GM18870 (cell line): ENCODE results near the gene ARHGAP26.

Source experiments
- ATAC-seq: cut with Tn5 transposase; IDR thresholded peaks from one replicate; pipeline ENCODE4 v1.9.1; 2021; ENCODE audit warnings: moderate library complexity; ENCODE audit not compliant: unreplicated experiment

ARHGAP26 gene

DNA sequence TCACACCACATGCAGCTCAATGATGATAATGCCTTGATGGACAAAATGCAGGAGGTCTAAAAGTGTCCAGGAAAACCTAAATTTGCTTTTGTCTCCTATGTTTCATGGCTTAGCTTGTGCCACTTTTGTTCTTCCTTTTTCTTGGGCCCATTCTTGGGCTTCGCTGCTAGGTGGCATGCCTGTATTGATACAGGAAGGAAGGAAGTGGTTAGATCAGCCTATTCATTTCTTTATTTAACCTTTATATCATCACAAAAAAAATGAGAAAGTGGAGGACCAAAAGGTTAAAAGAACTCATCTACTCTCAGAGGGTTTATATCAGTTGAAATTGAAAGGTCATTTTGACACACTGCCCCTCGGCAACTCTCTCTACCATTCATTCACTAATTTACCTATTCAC lies 260.2 kb downstream of the ARHGAP26 start:
- ATAC-seq, result no peak

DNA sequence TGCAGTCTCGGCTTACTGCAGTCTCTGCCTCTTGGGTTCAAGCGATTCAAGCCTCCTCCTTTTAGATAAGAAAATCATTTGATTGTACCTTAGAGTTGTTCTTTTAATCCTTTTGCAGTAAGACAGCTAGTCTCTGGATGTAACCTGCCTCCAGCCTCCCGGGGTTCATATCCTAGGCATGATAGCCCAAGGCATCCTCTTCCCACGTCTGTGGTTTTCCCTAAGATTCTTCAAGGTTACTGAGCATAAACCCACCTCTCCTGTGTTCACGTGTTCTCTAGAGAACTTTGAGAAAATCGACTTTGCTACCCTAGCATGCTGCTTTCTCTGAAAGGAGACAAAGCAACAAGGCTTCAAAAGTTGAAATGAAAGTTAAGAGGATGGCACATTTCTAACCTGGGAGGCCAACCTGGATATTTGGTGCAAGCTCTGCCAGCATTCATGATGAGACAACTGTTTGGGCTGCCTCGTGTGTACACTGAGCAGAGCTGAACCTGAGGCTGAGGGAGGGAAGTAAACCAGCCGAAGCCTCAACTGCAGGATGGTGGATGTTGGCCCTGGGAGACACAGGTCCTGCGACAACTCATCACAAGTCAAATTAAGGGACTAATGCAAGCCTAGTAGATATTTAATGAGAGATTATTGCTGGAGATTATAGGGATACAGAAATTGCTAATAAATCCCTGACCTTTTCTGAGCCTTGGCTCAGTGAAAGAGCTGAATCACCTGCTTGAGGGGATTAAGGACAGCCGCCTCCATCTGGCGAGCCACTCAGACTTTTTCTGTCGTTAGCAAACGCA lies 261.8 kb downstream of the ARHGAP26 start:
- ATAC-seq, result no peak

DNA sequence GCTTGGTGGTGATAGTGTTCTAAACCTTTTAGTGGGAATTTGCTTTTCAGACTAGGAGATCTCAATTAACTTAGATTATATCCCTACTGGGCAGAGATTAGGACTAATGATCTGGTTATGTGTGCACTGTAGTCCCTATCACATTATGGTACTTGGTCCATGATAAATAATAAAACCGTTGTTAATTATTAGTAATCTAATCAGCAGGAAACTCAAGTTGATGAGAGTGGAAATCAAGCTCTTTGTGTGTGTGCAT lies 262.3 kb downstream of the ARHGAP26 start:
- no peak for ATAC-seq

DNA sequence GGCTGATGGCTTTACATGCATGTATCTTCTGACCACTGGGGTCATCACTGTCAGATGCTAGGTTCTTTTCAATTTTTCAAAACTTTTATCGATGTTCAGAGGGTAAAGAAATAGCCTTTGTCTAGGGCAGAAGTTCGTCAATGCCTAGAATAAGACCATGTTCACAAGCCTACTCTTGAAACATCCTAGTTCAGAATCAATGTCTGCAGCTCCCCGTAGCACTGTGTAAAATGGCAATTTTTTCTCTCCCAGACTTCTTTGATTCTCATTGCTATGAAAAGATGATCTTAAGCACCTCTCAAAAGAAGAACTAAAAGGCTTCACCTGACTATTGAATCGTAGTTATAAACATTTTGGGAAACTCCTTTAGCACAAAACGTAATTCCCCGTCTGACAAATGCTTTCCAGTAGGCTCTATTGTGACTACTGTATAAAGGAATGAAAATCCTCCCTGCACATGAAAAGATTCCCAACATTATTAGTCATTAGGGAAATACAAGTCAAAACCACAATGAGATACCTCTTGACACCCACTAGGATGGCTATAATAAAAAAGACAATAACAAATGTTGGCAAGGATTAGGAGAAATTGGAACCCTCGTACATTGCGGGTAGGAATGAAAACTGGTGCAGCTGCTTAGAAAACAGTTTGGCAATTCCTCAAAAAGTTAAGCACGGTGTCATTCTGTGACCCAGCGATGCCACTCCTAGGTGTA lies 263.5 kb downstream of the ARHGAP26 start:
- ATAC-seq, result no peak

DNA sequence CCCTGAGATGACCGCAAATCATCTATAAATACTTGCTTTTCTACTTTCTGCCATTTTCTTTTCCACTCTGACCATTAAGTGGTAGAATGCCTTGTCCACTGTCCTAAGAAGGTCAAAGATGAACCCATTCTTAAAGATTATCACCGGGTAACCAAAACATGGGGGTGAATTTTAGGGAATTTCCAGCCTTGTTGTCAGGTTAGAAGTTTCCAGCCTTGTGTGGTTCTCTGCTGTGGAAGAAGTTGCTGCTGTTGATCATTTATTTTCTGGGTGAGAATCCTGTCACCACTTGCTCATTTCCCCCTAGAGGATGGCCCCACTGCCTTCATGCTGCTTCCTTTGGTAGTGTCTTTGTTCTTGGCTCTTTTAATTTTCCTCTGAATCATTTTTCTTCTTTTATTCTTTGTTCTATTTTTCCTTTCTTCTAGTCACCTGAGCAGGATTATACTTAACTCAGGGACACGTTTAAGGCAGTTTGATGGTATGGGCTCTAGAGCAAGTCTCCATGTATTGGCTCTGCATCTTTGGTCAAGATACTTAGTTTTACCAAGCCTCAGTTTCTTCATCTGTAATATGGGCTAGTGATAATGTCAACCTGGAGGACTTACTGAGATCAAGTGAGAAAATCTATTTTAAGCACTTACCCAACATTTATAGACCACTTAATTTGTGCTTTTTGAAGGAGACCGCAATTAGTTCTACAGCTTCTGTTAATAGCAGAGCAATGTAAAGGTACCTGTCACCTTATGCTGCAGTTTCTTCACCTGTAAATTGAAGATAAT lies 266.2 kb downstream of the ARHGAP26 start:
- peak; percentile 49 for ATAC-seq

DNA sequence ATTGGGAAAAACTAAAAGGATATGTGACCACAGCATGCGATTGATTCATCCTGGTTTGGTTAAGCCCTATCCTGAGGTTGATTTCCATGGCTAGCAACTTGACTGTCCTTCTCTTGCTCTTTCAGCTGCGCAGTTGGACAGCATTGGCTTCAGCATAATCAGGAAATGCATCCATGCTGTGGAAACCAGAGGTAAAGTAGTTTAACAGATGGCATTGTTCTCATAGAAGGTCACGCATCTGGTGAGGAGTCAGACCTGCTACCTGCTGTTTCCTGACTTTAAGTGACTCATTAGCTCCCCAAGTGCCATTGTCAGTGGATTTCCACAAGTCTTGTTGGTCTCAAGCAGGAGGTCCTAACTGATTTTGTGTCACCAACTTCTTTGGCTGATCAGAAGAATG lies 266.9 kb downstream of the ARHGAP26 start:
- no peak for ATAC-seq

DNA sequence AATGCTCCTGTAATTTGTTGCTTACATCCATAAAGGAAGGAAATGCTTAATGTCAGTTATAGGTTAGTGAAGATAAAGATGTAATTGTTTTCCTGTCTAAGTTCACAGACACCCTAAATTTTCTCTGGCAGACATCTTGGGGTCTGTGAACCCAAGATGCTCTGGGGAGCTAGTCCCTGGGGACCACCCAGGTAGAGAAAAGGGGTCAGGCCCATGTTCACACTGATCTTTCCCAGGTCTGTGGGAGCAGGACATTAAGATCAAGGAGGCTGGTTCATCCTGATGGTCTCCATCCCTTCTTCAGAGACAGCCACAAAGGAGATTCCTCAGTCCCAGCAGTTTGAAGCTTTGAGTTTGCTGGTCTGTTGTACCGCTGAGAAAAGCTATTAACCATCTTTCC lies 267.5 kb downstream of the ARHGAP26 start:
- no peak for ATAC-seq

DNA sequence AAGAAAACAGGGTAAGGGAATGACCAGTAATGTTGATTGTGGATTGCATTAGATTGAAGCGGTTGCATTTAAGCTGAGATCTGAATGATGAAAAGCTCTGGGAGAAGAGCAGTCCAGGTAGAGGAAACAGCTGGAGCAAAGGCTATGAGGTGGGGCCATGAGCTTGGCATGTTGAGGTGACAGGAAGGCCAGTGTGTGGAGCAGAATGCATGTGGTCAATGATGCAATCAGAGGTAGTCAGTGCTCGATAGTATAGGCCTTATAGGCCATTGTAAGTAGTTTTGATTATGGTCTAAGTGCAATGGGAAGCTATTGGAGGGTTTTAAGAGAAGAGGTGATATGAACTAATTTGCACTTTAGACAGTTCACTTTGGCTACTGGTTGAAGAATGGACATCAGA lies 270.4 kb downstream of the ARHGAP26 start:
- no peak for ATAC-seq

DNA sequence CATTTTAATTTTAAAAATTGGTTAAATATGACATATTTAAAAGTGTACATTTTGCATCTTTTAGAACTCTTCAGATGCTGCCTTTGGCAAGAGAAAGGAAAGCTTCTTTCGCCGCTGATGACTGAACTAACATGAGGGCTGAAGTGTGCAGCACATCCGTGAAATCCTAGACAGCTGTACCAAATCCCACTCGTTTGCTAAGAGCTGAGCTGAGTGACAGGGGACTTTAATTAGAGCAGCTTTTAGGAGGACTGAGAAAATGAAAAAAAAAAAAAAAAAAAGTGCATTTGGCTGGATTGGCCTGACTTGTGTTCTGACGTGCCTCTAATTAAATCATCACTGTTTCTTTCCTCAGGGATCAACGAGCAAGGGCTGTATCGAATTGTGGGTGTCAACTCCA lies 271.3 kb downstream of the ARHGAP26 start:
- ATAC-seq, result no peak

DNA sequence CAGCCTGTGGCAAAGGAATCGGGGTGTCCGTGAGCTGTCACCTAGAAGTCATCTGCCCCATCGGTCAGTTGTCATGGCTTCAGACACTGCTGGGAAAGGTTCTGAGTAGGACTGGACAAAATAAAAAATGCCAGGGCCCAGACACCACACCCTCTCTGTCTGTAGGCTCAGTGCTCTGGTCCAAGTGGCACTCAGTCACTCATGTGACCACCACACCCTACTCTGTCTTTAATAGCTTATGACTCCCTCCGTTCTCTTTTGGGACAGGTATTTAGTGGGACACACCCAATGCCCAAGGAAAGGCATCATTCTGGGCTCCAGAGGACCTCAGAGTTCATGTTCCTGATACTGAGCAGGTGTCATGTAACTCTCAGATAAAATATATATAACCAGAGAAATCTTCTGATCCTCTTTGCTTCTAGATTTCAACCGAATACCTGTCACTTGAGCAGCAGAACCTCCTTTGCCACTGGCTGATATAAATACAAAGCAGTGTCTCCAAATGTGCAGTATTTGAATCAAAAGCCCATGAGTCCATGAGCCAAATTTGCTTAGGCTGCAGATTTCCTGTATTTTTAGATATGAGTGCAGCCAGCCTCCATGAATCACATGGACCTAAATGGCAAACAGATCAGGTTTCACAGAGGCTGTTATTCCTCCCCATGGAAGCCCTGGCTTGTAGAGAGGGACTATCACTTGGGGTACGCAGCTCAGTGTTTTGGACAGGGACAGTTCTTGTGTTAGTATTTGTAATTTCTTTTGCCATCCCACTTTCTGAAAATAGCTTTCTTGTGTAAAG lies 272.0 kb downstream of the ARHGAP26 start:
- no peak for ATAC-seq

DNA sequence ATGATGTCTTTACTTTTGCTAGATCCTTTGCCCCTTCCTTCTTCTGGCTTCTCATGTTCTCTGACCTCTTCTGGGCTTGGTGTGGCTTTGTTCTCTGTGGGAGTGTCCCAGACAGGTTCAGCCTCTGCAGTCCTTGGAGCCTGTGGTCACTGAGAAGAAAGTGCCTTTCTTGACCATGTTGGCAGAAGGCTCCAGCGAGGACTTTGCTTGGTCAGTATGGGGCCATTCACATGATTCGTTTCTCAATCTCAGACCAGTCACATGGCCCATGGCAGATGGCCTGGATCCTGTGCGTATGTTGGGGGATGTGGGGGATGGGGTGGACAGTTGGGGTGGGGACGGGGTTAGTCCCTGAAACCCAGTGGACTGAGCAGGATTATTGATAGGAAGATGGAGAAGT lies 274.1 kb downstream of the ARHGAP26 start:
- ATAC-seq, result no peak

DNA sequence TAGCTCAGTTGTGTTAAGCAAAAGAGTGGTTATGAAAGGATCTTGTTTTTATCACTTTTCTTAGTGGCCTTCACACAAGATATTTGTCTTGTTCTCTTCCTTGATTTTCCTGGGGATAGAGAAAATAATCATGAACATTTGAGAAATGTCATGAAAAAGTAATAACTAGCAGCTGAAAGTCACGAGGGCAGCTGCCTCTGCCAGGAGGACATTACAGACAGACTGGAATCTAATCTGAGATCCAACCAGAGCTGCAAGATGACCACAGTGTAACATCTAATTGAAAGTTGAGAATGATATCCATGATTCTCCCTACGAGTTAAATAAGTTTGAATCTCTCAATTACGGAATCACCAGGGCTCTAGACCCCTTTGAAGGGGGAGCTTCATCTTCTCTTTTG lies 274.9 kb downstream of the ARHGAP26 start:
- ATAC-seq, result no peak

DNA sequence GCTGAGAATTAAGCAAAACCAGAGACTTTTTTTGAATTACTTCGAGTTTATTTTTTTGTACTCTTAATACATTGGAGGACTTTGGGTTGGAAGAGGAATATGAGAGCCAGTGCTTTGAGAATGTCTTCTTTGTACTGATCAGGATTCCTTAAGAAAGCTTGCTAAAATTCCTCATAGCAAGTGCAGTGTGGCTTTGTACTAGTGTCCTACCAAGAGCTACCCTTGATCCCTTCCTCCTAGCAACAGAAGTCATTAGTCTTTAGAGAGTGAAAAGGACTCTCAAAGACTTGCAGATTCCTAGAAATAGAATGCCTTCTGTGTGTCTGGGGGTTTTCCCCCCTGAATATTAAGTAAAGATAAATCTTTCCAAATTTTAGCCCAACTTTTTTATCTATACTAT lies 276.1 kb downstream of the ARHGAP26 start:
- ATAC-seq, result no peak

DNA sequence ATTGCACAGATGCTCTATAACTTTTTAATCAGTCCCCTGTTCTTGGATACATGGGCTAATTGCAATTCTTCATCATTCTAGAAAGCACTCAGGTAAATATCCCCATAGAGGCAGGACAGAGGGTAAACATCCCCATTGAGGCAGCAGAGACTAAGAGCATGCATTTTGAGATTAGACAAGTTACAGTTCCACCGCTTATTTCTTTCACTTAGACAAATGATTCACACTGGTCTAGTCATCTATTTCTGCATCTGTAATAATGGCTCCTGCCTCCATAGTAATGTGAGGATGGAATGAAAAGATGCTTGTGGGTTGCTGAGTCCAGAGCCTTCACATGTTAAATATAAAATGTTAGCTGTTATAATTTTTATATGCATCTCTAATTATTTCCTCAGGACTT lies 276.9 kb downstream of the ARHGAP26 start:
- ATAC-seq, result no peak

DNA sequence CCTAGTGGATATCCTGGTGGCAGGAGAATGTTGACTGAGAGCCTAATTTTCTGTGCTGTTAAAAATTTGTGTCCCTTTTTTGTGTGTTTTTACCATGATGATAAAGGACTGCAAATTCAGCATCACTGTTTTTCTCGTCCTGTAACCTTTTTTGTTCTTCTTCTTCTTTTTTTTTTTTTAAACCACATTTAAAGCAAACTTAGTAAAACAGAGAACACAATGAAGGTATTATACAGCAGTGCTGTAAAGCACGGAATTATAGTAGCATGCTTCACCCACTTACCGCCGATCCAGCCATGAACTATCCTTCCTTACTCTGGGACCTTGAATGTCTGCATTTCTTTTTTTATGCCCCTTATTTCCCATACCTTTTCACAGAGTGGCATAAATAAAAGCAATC lies 280.0 kb downstream of the ARHGAP26 start:
- ATAC-seq, result no peak

DNA sequence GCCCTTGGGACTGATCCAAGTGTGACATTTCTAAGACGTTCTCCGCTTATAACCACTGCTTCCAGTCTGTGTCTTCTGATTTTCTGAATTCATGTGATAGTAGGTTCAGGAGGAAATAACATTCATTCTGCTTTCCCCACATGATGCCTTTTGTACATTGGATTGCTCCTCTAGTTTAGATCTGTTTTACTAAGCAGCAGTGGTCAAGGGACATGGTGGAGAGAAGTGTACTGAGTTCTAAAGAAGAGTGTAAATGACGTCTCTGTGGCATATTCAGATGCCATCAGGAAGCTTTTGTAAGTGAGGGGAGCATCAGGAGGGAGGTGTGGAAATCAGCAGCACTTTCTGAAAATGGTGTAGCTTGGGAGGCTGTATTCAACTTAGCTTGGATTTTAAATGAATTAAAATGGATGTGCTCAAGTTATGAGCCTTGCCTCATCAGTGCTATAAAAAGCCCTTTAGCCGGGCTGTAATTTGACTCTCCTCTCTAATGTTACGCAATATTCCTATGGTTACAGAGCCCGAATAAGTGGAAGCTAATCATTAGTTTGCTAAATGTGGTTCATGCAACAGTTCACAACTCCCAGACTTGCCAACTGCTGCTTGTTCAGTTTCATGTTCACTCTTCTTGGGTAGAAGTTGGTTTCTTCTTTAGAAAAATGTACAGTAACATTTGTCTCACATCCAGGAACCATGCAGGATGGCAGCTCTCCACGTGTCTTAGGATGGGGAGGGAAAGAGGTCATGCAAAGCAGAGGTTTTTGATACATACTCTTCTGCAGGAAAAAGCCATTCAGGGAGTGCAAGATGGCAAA lies 281.3 kb downstream of the ARHGAP26 start:
- no peak for ATAC-seq

DNA sequence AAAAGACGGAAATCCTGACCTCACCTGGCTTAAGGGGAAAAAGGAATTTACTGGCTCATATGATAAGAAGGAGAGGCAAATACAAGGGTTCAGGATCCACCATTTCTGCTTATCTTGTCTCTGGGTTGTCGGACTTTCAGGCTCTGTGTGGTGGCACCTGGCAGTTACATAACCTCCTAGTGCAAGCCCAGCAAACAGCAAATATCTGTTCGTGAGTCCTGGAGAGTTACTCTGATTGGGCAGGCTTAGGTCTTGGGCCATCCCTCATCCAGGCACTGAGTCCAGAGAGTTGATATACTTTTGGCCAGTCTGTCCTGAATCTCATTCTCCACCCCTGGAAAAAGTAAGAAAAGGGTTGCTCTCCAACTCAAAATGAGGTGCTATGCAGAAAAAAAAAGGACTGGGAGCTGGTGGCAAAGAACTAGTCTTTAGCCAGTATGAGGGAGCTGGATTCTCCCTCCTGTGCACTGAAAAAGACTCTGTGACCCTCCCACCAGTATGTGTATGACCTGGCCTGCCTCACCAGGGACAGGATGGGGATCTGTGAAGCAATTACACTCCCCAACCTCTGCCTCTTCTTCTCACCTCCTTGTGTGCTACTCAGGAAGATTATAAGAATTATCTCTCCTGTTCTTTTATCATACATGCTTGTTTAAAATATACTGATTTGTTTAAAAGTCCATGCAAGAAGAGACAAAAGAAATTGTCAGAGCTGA lies 282.9 kb downstream of the ARHGAP26 start:
- no peak for ATAC-seq

DNA sequence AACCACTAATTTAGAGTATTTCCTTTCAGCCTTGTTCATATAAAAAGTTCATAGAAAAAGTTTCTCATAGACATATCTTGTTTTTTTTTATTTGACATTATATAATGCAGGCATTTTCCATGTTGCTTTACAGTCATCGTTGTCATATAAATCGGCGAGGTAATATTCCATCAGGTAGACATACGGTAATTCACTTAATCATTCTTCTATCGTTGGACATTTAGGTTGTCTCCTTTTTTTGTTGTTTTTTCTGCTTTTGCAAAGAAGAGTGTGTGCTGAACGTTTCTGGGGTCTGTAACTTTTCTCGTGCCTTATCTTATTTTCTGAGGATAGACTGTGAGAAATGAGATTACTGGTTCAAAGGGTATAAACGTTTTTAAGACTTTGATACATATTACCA lies 283.6 kb downstream of the ARHGAP26 start:
- no peak for ATAC-seq

DNA sequence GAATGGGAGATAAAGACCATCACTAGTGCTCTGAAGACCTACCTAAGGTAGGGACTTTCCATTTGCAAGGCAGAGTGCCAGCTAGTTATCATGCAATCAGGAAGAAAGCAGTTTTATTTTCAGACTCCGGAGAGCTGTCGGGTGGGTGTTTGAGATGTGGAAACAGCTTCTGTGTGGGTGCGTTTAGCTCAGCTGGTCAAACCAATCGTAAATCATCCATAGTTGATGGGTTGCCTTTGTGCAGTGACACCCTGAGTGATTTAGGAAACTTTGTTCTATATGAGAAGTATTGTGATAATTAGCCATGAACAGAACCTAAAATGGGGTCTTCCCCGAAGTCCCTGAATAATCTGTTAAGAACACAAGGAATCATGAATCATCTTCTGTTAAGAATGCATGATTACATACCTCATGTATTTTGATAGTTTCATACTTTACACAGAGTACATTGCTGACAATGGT lies 284.3 kb downstream of the ARHGAP26 start:
- ATAC-seq, result peak; percentile 47
